Measurements from ENCODE around the gene ENTPD8.

DNA sequence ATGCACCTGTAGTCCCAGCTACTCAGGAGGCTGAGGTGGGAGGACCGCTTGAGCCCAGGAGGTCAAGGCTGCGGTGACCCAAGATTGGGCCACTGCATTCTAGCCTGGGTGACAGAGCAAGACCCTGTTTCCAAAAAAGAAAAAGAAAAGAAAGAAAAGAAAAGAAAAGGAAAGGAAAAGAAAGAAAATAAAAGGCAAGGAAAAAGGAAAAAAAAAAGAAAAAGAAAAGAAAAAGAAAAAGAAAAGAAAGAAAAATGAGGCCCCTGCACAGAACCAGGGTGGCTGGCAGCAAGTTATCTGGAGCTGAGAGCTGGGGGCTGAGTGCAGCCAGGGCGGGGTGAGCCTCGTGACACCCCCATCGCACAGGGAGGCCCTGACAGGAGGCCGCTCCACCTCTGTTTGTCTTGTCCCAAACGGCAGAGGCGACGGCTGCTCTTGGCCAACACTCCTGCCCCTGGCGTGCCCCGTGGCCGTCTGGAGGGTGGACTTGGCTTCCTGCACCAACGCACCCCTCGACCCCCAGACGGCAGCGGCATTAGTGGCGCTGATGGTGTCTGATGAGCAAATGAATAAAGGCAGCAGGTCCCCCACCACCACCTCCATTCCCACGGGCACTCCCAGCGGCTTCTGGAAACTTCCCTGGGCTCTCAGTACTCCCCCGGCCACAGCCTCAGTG lies 34.9 kb downstream of the ENTPD8 start:
- TF ChIP-seq, protein P1, sequence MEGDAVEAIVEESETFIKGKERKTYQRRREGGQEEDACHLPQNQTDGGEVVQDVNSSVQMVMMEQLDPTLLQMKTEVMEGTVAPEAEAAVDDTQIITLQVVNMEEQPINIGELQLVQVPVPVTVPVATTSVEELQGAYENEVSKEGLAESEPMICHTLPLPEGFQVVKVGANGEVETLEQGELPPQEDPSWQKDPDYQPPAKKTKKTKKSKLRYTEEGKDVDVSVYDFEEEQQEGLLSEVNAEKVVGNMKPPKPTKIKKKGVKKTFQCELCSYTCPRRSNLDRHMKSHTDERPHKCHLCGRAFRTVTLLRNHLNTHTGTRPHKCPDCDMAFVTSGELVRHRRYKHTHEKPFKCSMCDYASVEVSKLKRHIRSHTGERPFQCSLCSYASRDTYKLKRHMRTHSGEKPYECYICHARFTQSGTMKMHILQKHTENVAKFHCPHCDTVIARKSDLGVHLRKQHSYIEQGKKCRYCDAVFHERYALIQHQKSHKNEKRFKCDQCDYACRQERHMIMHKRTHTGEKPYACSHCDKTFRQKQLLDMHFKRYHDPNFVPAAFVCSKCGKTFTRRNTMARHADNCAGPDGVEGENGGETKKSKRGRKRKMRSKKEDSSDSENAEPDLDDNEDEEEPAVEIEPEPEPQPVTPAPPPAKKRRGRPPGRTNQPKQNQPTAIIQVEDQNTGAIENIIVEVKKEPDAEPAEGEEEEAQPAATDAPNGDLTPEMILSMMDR (IDR thresholded peaks at IDR 0.05) = no peak
- no peak for TF ChIP-seq POLR2A (IDR thresholded peaks at IDR 0.05)

All from lower leg skin (tissue), 3 donors.